Measurements from ENCODE around the gene HSPA12A.

HSPA12A gene

DNA sequence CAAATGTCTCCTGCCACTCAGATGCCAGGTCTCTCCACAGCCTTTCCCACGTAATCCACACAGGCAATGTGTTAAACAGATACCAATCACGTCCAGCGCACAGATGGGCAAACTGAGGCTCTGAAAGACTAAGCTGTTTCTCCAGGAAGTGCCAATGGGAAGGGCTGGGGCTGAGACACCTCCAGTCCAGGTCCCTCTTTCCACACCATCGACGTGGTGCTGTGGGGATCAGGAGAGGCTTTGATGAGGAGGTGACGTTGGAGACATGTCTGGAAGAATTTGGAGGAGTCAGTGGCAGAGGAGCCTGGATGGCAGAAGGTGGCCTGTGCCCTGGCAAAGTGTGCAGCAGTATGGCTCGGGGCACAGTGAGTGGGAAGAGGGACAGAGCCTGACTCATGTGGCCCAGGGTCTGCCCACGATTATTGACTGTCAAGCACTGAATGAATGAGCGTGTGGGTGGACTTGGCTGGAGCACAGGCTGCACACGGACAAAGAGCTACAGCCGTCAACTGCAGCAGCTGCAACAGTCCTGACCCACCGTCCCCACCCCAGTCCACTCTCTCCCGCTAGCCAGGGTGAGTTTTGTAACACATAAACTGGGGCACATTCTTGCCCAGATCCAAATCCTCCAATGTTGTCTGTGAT, 40.8 kb upstream of the HSPA12A start:
- TF ChIP-seq Cebpa-rat (IDR thresholded peaks at IDR 0.05): no peak
- Histone ChIP-seq H3K9me3 (replicated peaks in 1 of 11) (no peaks in the 10 kb centered on the region), H3K4me2 (0 out of 22 replicates have a peak overlapping the region, but pooled peaks of 1 of the 11 experiments have one; percentile 4), H3K36me3 (no peaks in the 10 kb centered on the region), H3K27me3 (no peaks in the 10 kb centered on the region), H4K20me1 (no peaks in the 10 kb centered on the region), H3K4me1 (peaks cover 9 to 18% (median 12%) of the 10 kb centered on the region in 10 experiments; a peak in 18 of 20 replicates), H3K27ac (no peak overlapping the region), H3K9ac (no peak overlapping the region), H3K4me3 (no peak overlapping the region)

GRCh38 chr10:116781370-116781884, 39.1 kb upstream of the HSPA12A start:
- no peak overlapping the region for H3K27ac ChIP-seq
- no peak overlapping the region for H3K9ac ChIP-seq
- H3K9me3 ChIP-seq (replicated peaks in 1 of 11): no peaks in the 10 kb centered on the region
- no peaks in the 10 kb centered on the region for H3K27me3 ChIP-seq
- no peaks in the 10 kb centered on the region for H3K36me3 ChIP-seq
- no peaks in the 10 kb centered on the region for H4K20me1 ChIP-seq
- H3K4me3 ChIP-seq: no peak overlapping the region
- peak overlapping the region in 5 of 11 experiments; percentile 0 to 43 (median 20); a peak in 6 of 22 replicates for H3K4me2 ChIP-seq
- H3K4me1 ChIP-seq: peaks cover 0 to 8% (median 4%) of the 10 kb centered on the region in 10 experiments; a peak in 7 of 20 replicates
- TF ChIP-seq Cebpa-rat (IDR thresholded peaks at IDR 0.05): 0 out of 22 replicates have a peak, but pooled peaks of 1 of the 11 experiments have one; percentile 12

DNA sequence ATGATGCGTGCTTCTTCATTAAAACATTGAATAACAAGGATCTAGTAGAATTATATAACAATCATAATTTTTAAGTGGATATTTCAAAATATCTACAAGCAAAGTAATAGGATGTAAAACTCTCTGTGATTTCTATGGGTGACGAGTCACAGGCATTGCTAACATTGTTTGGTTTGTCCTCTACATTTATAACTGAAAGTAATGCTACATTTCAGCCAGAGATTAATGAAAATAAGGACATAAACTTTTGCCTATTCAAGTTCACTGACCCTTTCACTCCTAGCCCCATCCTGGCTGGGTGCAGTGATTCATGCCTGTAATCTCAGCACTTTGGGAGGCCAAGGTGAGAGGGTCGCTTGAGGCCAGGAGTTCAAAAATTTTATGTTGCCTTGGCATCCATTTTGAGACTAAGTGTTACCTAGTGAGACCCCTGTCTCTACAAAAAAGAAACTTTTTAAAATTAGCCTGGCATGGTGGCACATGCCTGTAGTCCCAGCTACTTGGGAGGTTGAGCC, 38.4 kb upstream of the HSPA12A start:
- no peak for TF ChIP-seq Cebpa-rat (IDR thresholded peaks at IDR 0.05)
- no peaks in the 10 kb centered on the region for H3K9me3 ChIP-seq (replicated peaks in 1 of 11)
- no peak overlapping the region for H3K9ac ChIP-seq
- no peaks in the 10 kb centered on the region for H3K27me3 ChIP-seq
- peaks cover 0 to 8% (median 4%) of the 10 kb centered on the region in 10 experiments; a peak in 7 of 20 replicates for H3K4me1 ChIP-seq
- no peaks in the 10 kb centered on the region for H4K20me1 ChIP-seq
- no peak overlapping the region for H3K4me3 ChIP-seq
- no peak overlapping the region for H3K27ac ChIP-seq
- no peaks in the 10 kb centered on the region for H3K36me3 ChIP-seq
- H3K4me2 ChIP-seq: peak overlapping the region in 3 of 11 experiments; percentile 0 to 43 (median 43); a peak in 4 of 22 replicates

DNA sequence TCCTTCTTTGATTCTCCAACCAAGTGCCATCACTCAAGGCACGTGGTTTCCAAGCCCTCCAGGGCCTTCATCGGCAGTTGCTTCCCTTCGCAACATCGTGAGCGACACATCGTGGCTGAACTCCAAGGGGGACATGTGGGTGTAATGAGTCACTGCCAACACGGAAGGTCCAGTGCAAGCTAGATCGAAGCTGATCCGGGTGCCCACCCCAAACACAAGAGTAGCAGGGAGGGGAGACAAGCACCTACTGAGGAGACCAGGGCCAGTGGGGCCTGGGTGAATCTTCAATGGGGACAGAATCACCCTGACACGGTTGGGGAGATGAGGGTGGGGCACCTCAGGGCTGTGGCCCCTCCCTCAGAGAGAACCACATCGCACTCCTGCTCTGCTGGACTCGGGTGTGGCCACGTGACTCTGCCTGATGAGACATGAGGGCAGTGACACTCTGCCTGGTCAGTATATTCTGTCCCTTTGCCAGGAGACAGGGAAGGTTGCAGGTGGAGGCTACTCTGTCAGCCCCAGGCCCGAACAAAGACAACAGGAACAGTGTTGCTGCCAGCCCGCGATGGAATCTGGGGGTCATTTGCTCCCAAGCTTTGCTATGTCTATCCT, 36.8 kb upstream of the HSPA12A start:
- H3K36me3 ChIP-seq: no peaks in the 10 kb centered on the region
- peak overlapping the region in 1 of 11 experiments; percentile 30; a peak in 1 of 22 replicates for H3K4me2 ChIP-seq
- H3K27me3 ChIP-seq: no peaks in the 10 kb centered on the region
- H3K4me3 ChIP-seq: no peak overlapping the region
- no peaks in the 10 kb centered on the region for H4K20me1 ChIP-seq
- H3K4me1 ChIP-seq: peaks cover 0 to 8% (median 4%) of the 10 kb centered on the region in 10 experiments; a peak in 7 of 20 replicates
- H3K9ac ChIP-seq: no peak overlapping the region
- TF ChIP-seq Cebpa-rat (IDR thresholded peaks at IDR 0.05): no peak
- H3K27ac ChIP-seq: no peak overlapping the region
- H3K9me3 ChIP-seq (replicated peaks in 1 of 11): no peaks in the 10 kb centered on the region

DNA sequence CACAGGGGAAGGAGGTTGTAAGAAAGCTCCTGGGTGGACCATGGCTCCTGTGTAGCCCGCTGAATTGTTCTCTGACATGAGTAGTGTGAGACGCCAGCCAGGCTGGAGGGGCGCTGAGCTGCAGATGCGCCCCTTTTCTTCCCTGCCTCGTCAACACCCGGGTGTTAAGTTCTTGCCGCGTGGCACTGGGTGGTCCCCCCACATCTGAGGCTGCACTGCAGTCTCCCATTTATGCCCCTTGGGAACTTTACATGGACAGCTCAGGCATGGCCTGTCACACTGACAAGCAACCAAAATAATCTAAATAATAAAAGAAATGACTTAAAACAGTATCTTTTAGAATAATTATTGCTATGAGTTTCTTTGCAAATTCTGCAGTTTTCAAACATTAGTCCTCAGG, 34.6 kb upstream of the HSPA12A start:
- Histone ChIP-seq H3K9ac (no peak overlapping the region), H3K4me1 (peaks cover 2 to 21% (median 12%) of the 10 kb centered on the region in 10 experiments; a peak in 15 of 20 replicates), H3K4me2 (no peak overlapping the region), H4K20me1 (no peaks in the 10 kb centered on the region), H3K27me3 (no peaks in the 10 kb centered on the region), H3K36me3 (no peaks in the 10 kb centered on the region), H3K9me3 (replicated peaks in 1 of 11) (no peaks in the 10 kb centered on the region), H3K4me3 (no peak overlapping the region), H3K27ac (no peak overlapping the region)
- no peak for TF ChIP-seq Cebpa-rat (IDR thresholded peaks at IDR 0.05)

DNA sequence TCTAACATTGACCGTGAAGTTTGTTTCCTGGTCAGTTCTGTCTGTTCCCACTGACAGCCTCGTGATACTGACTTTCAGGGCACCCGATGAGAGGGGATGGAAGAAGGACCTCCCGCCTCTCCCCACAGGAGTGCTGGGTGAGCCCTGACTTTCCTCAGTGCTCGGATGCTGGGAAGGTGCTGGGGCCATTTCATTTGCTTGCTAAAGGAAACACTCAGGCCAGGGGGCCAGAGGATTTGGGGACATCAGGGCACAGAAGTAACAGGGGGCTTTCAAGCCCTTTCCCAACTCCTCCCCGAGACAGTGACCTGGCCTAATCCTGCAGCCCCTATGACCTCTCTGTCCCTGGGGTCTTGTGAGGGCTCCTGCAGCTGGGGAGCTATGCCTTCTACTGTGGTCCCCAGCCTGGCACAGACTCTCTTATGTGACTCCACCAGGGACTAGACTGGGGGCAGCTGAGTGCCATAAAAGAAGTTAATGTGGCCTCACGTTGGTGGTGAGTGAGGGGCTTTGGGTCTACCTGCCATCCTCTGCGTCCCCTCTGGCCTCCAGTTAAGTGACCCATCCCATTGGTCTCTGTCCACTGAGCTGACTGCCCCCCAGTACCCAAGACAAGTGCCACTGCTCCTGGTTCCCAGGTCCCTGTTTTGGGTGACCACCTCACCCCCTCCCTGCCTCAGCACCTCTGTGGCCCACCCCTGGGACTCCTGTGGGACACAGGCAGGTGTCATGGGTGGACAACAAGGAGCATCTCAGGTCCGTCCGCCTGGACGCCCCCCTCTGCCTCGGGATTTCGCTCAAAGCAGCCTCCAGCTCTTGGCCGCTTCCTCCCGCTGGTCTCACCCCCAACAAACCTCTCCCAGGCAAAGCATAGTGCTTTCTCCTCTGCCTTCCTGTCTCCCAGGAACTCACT, 33.4 kb upstream of the HSPA12A start:
- no peak overlapping the region for H3K4me3 ChIP-seq
- no peak for TF ChIP-seq Cebpa-rat (IDR thresholded peaks at IDR 0.05)
- H3K9me3 ChIP-seq (replicated peaks in 1 of 11): no peaks in the 10 kb centered on the region
- no peak overlapping the region for H3K9ac ChIP-seq
- H3K27me3 ChIP-seq: no peaks in the 10 kb centered on the region
- H3K4me2 ChIP-seq: no peak overlapping the region
- peaks cover 12 to 28% (median 23%) of the 10 kb centered on the region in 10 experiments for H3K4me1 ChIP-seq
- H3K36me3 ChIP-seq: no peaks in the 10 kb centered on the region
- no peaks in the 10 kb centered on the region for H4K20me1 ChIP-seq
- H3K27ac ChIP-seq: no peak overlapping the region

DNA sequence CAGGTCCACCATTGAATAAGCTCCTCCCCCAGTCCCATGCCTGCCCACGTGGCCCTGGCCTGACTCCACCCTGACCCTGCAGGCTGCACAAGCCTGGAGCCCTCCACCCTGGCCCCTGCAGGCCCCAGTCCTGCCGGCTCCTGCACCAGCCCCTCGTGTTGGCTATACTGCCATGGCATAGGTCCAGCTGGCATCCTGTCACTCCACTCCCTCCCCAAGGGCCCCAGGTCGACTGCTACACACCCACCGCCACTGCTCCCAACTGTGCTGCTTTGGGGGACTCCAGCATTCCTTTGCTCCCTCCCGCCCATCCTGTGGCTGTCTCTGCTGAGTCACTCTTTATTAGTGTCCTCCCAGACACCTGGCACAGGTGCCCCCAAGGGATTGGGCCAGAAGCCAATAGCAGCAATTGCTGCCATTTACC, 32.4 kb upstream of the HSPA12A start:
- TF ChIP-seq Cebpa-rat (IDR thresholded peaks at IDR 0.05): no peak
- H3K9ac ChIP-seq: no peak overlapping the region
- H3K27ac ChIP-seq: no peak overlapping the region
- no peaks in the 10 kb centered on the region for H3K27me3 ChIP-seq
- no peaks in the 10 kb centered on the region for H3K9me3 ChIP-seq (replicated peaks in 1 of 11)
- peaks cover 12 to 38% (median 33%) of the 10 kb centered on the region in 10 experiments for H3K4me1 ChIP-seq
- no peak overlapping the region for H3K4me3 ChIP-seq
- no peaks in the 10 kb centered on the region for H3K36me3 ChIP-seq
- H4K20me1 ChIP-seq: no peaks in the 10 kb centered on the region
- H3K4me2 ChIP-seq: no peak overlapping the region

- no peak for TF ChIP-seq Cebpa-rat (IDR thresholded peaks at IDR 0.05)
- no peak overlapping the region for H3K4me3 ChIP-seq
- H3K4me2 ChIP-seq: peak overlapping the region in 8 of 11 experiments; percentile 32 to 67 (median 42); a peak in 15 of 22 replicates
- H4K20me1 ChIP-seq: no peaks in the 10 kb centered on the region
- H3K9me3 ChIP-seq (replicated peaks in 1 of 11): no peaks in the 10 kb centered on the region
- no peak overlapping the region for H3K27ac ChIP-seq
- H3K36me3 ChIP-seq: no peaks in the 10 kb centered on the region
- no peak overlapping the region for H3K9ac ChIP-seq
- H3K27me3 ChIP-seq: no peaks in the 10 kb centered on the region
- peaks cover 23 to 54% (median 49%) of the 10 kb centered on the region in 10 experiments for H3K4me1 ChIP-seq
Observed at GRCh38 chr10:116772909-116773705, 30.7 kb upstream of the HSPA12A start.

Measured in BLaER1 treated with 17β-estradiol and CSF1 and Interleukin-3, amounts not matched to agents 10 nM and 100 nM (cell line).